ENCODE data around the gene CCNJ.

DNA sequence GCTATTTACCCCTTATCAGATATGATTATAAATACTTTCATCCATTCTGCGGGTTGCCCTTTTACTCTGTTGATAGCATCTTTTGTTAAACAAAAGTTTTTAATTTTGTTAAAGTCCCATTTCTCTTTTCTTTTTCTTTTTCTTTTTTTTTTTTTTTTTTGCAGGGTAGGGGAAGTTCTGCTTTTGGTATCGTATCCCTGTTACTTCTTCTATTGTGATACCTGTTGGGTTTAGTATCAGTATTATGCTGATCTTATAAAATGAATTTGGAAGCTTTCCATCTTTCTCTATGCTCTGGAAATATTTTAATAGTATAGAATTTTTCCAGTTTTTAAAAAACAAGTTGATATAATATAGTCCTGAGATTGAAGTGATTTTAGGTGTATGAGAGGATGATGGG lies 6.0 kb downstream of the CCNJ start:
- TF ChIP-seq POLR2A (IDR thresholded peaks at IDR 0.05; ENCODE audit: low read length) (no peak), GATA1 (IDR thresholded peaks at IDR 0.05; ENCODE audit: low read depth, low read length) (no peak)
